Panc1 (cell line): ENCODE results near the gene NEURL3. TPM values are rescaled to one million over a fixed set of nuclear protein-coding genes. Genes with fewer than 3 reads are reported as not detected.

Experiments used
- ATAC-seq: fragments of 200-7000 bp; cut with Tn5 transposase; 2 replicates; pipeline ENCODE4 v1.9.1; 2020; ENCODE audit warnings: mild to moderate bottlenecking, moderate library complexity
- BruUV-seq: library from RNA; stranded (reverse); fragments of 400-500 nt; replicated peaks from 2 replicates; lab custom pipeline; 2021; lab: Mats Ljungman, UMichigan
- CTCF ChIA-PET: fragments of 300-600 bp; sonication (Branson Sonifier 250); formaldehyde crosslinking; loops from one replicate; lab custom pipeline; 2022; ENCODE audit warnings: antibody characterized with exemption; lab: Charles Lee
- POLR2A ChIA-PET: fragments of 300-600 bp; sonication (Branson Sonifier 250); formaldehyde crosslinking; loops from one replicate; lab custom pipeline; 2022; ENCODE audit warnings: antibody characterized with exemption; lab: Charles Lee
- DNase-seq: peaks from one replicate; pipeline ENCODE4 v3.0.0-alpha.2; 2010; ENCODE audit warnings: low read depth, low spot score
- H3K27ac ChIP-seq: 2 replicates; pipeline ENCODE4 v1.5.1; 2011; ENCODE audit warnings: mild to moderate bottlenecking, low read length, inconsistent platforms
- H3K27me3 ChIP-seq: fragments of 200-500 bp; sonication (Bioruptor generic); 2 replicates; pipeline ENCODE4 v1.6.0; 2014; ENCODE audit warnings: low read length, inconsistent platforms; ENCODE audit not compliant: control insufficient read depth, insufficient read depth
- H3K36me3 ChIP-seq: fragments of 200-500 bp; sonication (Bioruptor generic); 2 replicates; pipeline ENCODE4 v1.5.1; 2014; ENCODE audit warnings: inconsistent platforms, mild to moderate bottlenecking, low read length, moderate library complexity; ENCODE audit not compliant: control insufficient read depth, insufficient read depth
- H3K4me1 ChIP-seq: 2 replicates; pipeline ENCODE4 v1.5.1; 2011; ENCODE audit warnings: inconsistent platforms, mild to moderate bottlenecking, low read length, moderate library complexity; ENCODE audit not compliant: control insufficient read depth, insufficient read depth
- H3K4me3 ChIP-seq, 2 experiments: 2 replicates each; pipeline ENCODE4 v1.5.1; 2011 to 2012; ENCODE audit warnings: low read depth in 2 of 2, low read length in 2 of 2, mild to moderate bottlenecking in 2 of 2, inconsistent platforms in 1 of 2, moderate library complexity in 1 of 2
- H3K9me3 ChIP-seq: fragments of 200-500 bp; sonication (Bioruptor generic); 2 replicates; pipeline ENCODE4 v1.5.1; 2014; ENCODE audit warnings: low read depth, mild to moderate bottlenecking, inconsistent platforms, low read length, moderate library complexity; ENCODE audit not compliant: control insufficient read depth, insufficient read depth
- CTCF ChIP-seq: fragments of 450-650 bp; IDR thresholded peaks from 2 replicates; pipeline ENCODE4 v1.5.1; 2017; ENCODE audit warnings: mild to moderate bottlenecking
- POLR2AphosphoS5 ChIP-seq: IDR thresholded peaks from 2 replicates; pipeline ENCODE4 v1.6.1; 2012; ENCODE audit warnings: mild to moderate bottlenecking, low read depth, low read length, moderate library complexity
- SIN3A ChIP-seq: IDR thresholded peaks from 2 replicates; pipeline ENCODE4 v1.6.1; 2012; ENCODE audit warnings: low read depth, mild to moderate bottlenecking, low read length, moderate library complexity, borderline replicate concordance; ENCODE audit not compliant: insufficient read depth
- TCF7L2 ChIP-seq: IDR thresholded peaks from 2 replicates; pipeline ENCODE4 v1.6.1; 2011; ENCODE audit warnings: mild to moderate bottlenecking, low read depth, low read length, inconsistent platforms
- in situ Hi-C: cut with HindIII; loops from 2 replicates; pipeline ENCODE4 v1.10.0; 2016; ENCODE audit warnings: low sequenced_read_pairs, low pct_unique_long_range_greater_than_20kb
- intact Hi-C: fragments of 100-400 bp; cut with micrococcal nuclease; formaldehyde crosslinking; loops from one replicate; pipeline ENCODE4 v1.10.0; 2022; ENCODE audit not compliant: unreplicated experiment
- total RNA-seq: library from RNA; stranded (reverse); gene quantifications from one replicate; pipeline ENCODE4 v1.2.1, GENCODE V29; 2021; ENCODE audit not compliant: unreplicated experiment
- TF ChIP-seq, protein P1 (sequence below), 2 experiments: IDR thresholded peaks; 2 replicates each; pipeline ENCODE4 v1.6.1; 2011 to 2012; ENCODE audit warnings: low read depth in 2 of 2, control low read depth in 1 of 2, low read length in 1 of 2, mild to moderate bottlenecking in 1 of 2, moderate library complexity in 1 of 2; ENCODE audit not compliant: insufficient read depth in 1 of 2

The NEURL3 gene
- total RNA-seq, 1 experiment from 2014 or later, result 1.2 TPM

GRCh38 chr2:96535331-96535730, 30.2 kb upstream of the NEURL3 start:
- POLR2A ChIA-PET, result interaction anchor here (0.6 kb wide), 1 partner anchor 20 kb away, joined by 18 read pairs; no protein-coding TSS in a partner anchor
- Histone ChIP-seq H3K9me3 (no peaks in the 10 kb centered on the region), H3K4me3 (no peak overlapping the region), H3K27ac (peak overlapping the region; percentile 61; the same call in 1 of the 2 replicates), H3K4me1 (peaks cover 77% of the 10 kb centered on the region), H3K36me3 (no peaks in the 10 kb centered on the region), H3K27me3 (no peaks in the 10 kb centered on the region)
- ATAC-seq (no peak), DNase-seq (no peak)
- CTCF ChIA-PET, result no interaction called here
- BruUV-seq, result no TSS peak
- in situ Hi-C loops, result no loop called here
- TF ChIP-seq CTCF, result no peak
- no peak for TF ChIP-seq POLR2AphosphoS5
- TF ChIP-seq, protein P1, sequence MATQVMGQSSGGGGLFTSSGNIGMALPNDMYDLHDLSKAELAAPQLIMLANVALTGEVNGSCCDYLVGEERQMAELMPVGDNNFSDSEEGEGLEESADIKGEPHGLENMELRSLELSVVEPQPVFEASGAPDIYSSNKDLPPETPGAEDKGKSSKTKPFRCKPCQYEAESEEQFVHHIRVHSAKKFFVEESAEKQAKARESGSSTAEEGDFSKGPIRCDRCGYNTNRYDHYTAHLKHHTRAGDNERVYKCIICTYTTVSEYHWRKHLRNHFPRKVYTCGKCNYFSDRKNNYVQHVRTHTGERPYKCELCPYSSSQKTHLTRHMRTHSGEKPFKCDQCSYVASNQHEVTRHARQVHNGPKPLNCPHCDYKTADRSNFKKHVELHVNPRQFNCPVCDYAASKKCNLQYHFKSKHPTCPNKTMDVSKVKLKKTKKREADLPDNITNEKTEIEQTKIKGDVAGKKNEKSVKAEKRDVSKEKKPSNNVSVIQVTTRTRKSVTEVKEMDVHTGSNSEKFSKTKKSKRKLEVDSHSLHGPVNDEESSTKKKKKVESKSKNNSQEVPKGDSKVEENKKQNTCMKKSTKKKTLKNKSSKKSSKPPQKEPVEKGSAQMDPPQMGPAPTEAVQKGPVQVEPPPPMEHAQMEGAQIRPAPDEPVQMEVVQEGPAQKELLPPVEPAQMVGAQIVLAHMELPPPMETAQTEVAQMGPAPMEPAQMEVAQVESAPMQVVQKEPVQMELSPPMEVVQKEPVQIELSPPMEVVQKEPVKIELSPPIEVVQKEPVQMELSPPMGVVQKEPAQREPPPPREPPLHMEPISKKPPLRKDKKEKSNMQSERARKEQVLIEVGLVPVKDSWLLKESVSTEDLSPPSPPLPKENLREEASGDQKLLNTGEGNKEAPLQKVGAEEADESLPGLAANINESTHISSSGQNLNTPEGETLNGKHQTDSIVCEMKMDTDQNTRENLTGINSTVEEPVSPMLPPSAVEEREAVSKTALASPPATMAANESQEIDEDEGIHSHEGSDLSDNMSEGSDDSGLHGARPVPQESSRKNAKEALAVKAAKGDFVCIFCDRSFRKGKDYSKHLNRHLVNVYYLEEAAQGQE (IDR thresholded peaks at IDR 0.05; ENCODE audit: insufficient read depth in 1 of 2, low read depth in 2 of 2, low read length in 1 of 2), result no peak
- TF ChIP-seq SIN3A, result no peak
- TF ChIP-seq TCF7L2, result no peak
- intact Hi-C loops, result no loop called here

DNA sequence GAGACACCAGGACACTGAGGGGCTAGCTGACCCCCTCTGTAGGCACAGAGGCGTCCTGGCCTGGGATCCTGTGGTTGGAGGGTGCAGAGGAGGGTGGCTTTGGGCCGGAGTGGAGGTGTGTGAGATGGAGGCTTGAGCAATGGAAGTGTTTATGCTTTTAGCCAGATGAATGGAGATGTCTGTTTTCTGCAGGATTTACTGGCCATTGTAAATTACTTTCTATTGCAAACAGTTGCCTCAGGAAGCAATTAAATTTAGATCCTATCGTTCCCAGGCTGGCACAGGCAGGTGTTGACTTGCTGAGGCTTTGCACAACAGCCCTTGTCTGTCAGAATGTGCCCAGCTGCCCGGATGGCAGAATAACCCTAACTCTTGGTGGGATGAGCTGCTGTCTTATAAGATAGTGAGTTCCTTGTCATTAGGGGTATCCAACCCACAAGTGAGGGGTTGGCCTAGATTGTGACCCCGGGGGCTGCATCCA, 29.6 kb upstream of the NEURL3 start:
- CTCF ChIA-PET, result no interaction called here
- no peak for DNase-seq

More for the DNA sequence above, 29.6 kb upstream of the NEURL3 start:
- no TSS peak for BruUV-seq
- POLR2A ChIA-PET, result no interaction called here
- peak; percentile 3; the same call in 1 of the 2 replicates for ATAC-seq
- no peak overlapping the region for H3K4me3 ChIP-seq
- H3K4me1 ChIP-seq, result peaks cover 75% of the 10 kb centered on the region
- in situ Hi-C loops, result no loop called here
- H3K27me3 ChIP-seq, result no peaks in the 10 kb centered on the region
- TF ChIP-seq TCF7L2, result peak; percentile 77
- TF ChIP-seq, protein P1 (IDR thresholded peaks at IDR 0.05; ENCODE audit: insufficient read depth in 1 of 2, low read depth in 2 of 2, low read length in 1 of 2), result no peak
- TF ChIP-seq CTCF, result no peak
- no peak for TF ChIP-seq SIN3A
- peak; percentile 63 for TF ChIP-seq POLR2AphosphoS5
- H3K27ac ChIP-seq, result peak overlapping the region; percentile 77; the same call in 1 of the 2 replicates
- H3K9me3 ChIP-seq, result no peaks in the 10 kb centered on the region
- H3K36me3 ChIP-seq, result no peaks in the 10 kb centered on the region
- intact Hi-C loops, result no loop called here
